ENCODE measurements around the gene SLC16A8. TPM values are rescaled to one million over a fixed set of nuclear protein-coding genes. Genes with fewer than 3 reads are reported as not detected.

SLC16A8 gene
- total RNA-seq, 2 experiments from 2014 or later, result not detected

- no peak for TF ChIP-seq CTCF (IDR thresholded peaks at IDR 0.05)
- Mint-ChIP-seq H3K4me1 (ENCODE audit: low read depth) (no peaks in the 10 kb centered on the region), H3K27me3 (no peaks in the 10 kb centered on the region), H3K27ac (peak overlapping the region; percentile 54), H3K4me3 (no peak overlapping the region), H3K9me3 (no peaks in the 10 kb centered on the region), H3K36me3 (ENCODE audit: low read depth) (peaks cover 3% of the 10 kb centered on the region)
- DNase-seq (no peak), ATAC-seq (ENCODE audit: poor library complexity) (no peak)
- peaks cover 9% of the 10 kb centered on the region for H3K36me3 ChIP-seq (ENCODE audit: insufficient read depth, low read length)
- H3K4me3 ChIP-seq (ENCODE audit: low read length), result no peak overlapping the region
- ChIA-PET CTCF (no interaction called here), POLR2A (no interaction called here)
- peaks cover 0 to 10% of the 10 kb centered on the region in 2 experiments for H3K9me3 ChIP-seq (ENCODE audit: control insufficient read depth in 1 of 2, insufficient read depth in 1 of 2, low read length in 2 of 2)
- no peaks in the 10 kb centered on the region for H3K27me3 ChIP-seq (ENCODE audit: control insufficient read depth in 1 of 2, insufficient read depth in 2 of 2, low read length in 2 of 2)
- H3K4me1 ChIP-seq (ENCODE audit: insufficient read depth, low read length), result no peaks in the 10 kb centered on the region
- no peak overlapping the region for H3K27ac ChIP-seq (ENCODE audit: low read depth in 1 of 2, low read length in 2 of 2)
- intact Hi-C loops (cut with DNase I, micrococcal nuclease), result no loop called here
Observed at GRCh38 chr22:38107692-38108515, 23.9 kb upstream of the SLC16A8 start.

- Histone ChIP-seq H3K27ac (ENCODE audit: low read depth in 1 of 2, low read length in 2 of 2) (no peak overlapping the region), H3K36me3 (ENCODE audit: insufficient read depth, low read length) (peaks cover 5% of the 10 kb centered on the region), H3K9me3 (ENCODE audit: control insufficient read depth in 1 of 2, insufficient read depth in 1 of 2, low read length in 2 of 2) (peaks cover 0 to 10% of the 10 kb centered on the region in 2 experiments), H3K27me3 (ENCODE audit: control insufficient read depth in 1 of 2, insufficient read depth in 2 of 2, low read length in 2 of 2) (no peaks in the 10 kb centered on the region), H3K4me1 (ENCODE audit: insufficient read depth, low read length) (no peaks in the 10 kb centered on the region), H3K4me3 (ENCODE audit: low read length) (no peak overlapping the region)
- no peak for TF ChIP-seq CTCF (IDR thresholded peaks at IDR 0.05)
- DNase-seq, result peak in 1 of 14 experiments; percentile 8
- no peak for ATAC-seq (ENCODE audit: poor library complexity)
- ChIA-PET POLR2A (no interaction called here), CTCF (interaction anchor here (0.7 kb wide), 1 partner anchor 55 kb away, joined by 3 read pairs; no protein-coding TSS in a partner anchor)
- Mint-ChIP-seq H3K36me3 (ENCODE audit: low read depth) (no peaks in the 10 kb centered on the region), H3K4me3 (no peak overlapping the region), H3K27me3 (no peaks in the 10 kb centered on the region), H3K27ac (no peak overlapping the region), H3K9me3 (no peaks in the 10 kb centered on the region), H3K4me1 (ENCODE audit: low read depth) (no peaks in the 10 kb centered on the region)
- intact Hi-C loops (cut with DNase I, micrococcal nuclease), result no loop called here
Observed at GRCh38 chr22:38106814-38107578, 23.0 kb upstream of the SLC16A8 start.

GRCh38 chr22:38104084-38104483 lies 20.1 kb upstream of the SLC16A8 start:
- DNase-seq (peak in 1 of 14 experiments; percentile 21), ATAC-seq (ENCODE audit: poor library complexity) (no peak)
- no peak overlapping the region for H3K4me3 ChIP-seq (ENCODE audit: low read length)
- H3K36me3 ChIP-seq (ENCODE audit: insufficient read depth, low read length), result peaks cover 2% of the 10 kb centered on the region
- no peaks in the 10 kb centered on the region for H3K9me3 ChIP-seq (ENCODE audit: control insufficient read depth in 1 of 2, insufficient read depth in 1 of 2, low read length in 2 of 2)
- CTCF ChIA-PET, result interaction anchor here (0.6 kb wide), 1 partner anchor 1242 kb away, joined by 3 read pairs; no protein-coding TSS in a partner anchor
- H3K27ac ChIP-seq (ENCODE audit: low read depth in 1 of 2, low read length in 2 of 2), result no peak overlapping the region
- no peak for TF ChIP-seq CTCF (IDR thresholded peaks at IDR 0.05)
- intact Hi-C loops (cut with DNase I, micrococcal nuclease), result no loop called here
- Mint-ChIP-seq H3K9me3 (no peaks in the 10 kb centered on the region), H3K27ac (no peak overlapping the region), H3K36me3 (ENCODE audit: low read depth) (no peaks in the 10 kb centered on the region), H3K4me3 (no peak overlapping the region), H3K4me1 (ENCODE audit: low read depth) (peaks cover 4% of the 10 kb centered on the region), H3K27me3 (no peaks in the 10 kb centered on the region)
- H3K27me3 ChIP-seq (ENCODE audit: control insufficient read depth in 1 of 2, insufficient read depth in 2 of 2, low read length in 2 of 2), result no peaks in the 10 kb centered on the region
- H3K4me1 ChIP-seq (ENCODE audit: insufficient read depth, low read length), result no peaks in the 10 kb centered on the region
- POLR2A ChIA-PET, result no interaction called here
